ENCODE data around the gene DUOXA1. TPM values are rescaled to one million over a fixed set of nuclear protein-coding genes. Genes with fewer than 3 reads are reported as not detected.

Gene DUOXA1
- total and polyA plus RNA-seq, 2 of the 4 experiments (the other 2 are of a cell fraction), result 0.02 TPM; not detected in 1

DNA sequence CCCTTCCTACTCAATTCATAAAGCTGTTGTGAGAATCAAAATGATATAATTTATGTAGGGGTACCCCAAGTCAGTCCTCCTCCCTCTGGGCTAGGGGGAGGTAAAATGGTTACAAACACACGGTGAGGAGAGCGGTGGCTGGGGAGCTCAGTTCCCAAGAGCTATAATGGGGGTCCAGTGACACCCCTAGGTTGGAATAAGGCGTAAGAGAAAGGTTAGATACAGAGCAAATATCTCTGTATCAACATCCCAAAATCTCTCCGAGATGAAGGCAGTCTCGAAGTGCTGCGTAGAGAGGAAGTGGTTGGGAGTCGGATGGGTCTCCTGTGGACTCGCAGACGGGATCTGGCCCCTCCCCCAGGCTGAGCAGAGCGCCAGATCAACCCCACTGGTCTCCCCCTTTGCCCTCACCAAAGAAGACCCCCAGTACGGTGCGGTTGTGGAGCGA, 17.5 kb downstream of the DUOXA1 start (continued):
- TF ChIP-seq, protein P1, sequence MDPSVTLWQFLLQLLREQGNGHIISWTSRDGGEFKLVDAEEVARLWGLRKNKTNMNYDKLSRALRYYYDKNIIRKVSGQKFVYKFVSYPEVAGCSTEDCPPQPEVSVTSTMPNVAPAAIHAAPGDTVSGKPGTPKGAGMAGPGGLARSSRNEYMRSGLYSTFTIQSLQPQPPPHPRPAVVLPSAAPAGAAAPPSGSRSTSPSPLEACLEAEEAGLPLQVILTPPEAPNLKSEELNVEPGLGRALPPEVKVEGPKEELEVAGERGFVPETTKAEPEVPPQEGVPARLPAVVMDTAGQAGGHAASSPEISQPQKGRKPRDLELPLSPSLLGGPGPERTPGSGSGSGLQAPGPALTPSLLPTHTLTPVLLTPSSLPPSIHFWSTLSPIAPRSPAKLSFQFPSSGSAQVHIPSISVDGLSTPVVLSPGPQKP (IDR thresholded peaks at IDR 0.05; ENCODE audit: borderline replicate concordance, low read depth, low read length), result no peak

DNA sequence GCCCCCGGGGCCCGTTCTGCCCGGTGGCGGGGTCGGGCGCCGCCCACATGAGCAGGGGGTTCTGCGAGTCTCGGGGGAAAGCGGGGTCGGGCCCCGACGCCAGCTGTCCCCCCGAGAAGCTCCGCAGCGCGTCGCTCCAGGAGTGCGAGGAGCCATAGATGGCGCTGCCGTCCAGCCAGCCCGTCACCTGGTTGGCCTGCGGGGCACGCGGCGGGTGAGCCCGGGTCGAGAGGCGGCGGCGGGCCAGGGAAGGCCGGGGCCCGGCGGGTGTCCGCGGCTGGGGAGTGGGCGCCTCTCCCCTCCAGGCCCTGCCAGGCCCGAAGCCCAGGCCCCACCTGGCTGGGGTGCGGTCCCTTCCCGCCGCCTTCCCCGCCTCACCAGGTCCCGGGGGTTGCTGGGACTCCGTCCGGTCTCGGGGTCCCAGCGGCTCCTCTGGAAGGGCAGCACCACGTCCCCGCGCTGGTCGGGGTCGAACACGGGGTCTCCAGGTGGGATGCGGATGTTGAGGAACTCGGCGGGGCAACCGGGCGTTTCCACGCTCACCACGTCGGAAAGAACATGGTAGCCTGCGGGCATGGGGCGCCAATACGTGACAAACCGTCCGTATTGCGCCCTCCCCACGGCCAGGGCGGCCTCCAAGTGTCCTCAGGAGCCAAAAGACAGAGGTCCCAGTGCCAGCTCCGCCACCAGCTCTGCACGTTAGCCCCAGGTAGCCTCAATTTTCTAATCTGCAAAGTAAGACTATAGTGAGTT, 18.1 kb downstream of the DUOXA1 start:
- CTCF ChIA-PET, result no interaction called here
- DNase-seq (no peak), ATAC-seq (ENCODE audit: low read depth) (no peak)
- Histone ChIP-seq H3K79me1 (ENCODE audit: low read depth in 1 of 2, low read length in 2 of 2) (no peaks in the 10 kb centered on the region), H2AK9ac (replicated peaks; ENCODE audit: low read depth, low read length, poor library complexity) (no peak overlapping the region), H2BK20ac (ENCODE audit: low read depth, low read length) (no peak overlapping the region), H3K4me1 (ENCODE audit: control insufficient read depth, insufficient read depth, low read length) (no peaks in the 10 kb centered on the region; the same call in 1 of the 2 replicates), H3K4me3 (ENCODE audit: insufficient read depth, low read depth, low read length) (no peak overlapping the region), H3K4ac (ENCODE audit: low read depth, low read length) (no peak overlapping the region), H3K36me3 (ENCODE audit: control insufficient read depth, insufficient read depth, low read length) (no peaks in the 10 kb centered on the region), H4K91ac (ENCODE audit: insufficient read depth, low read depth, low read length) (no peak overlapping the region), H4K8ac (ENCODE audit: low read depth in 2 of 2, low read length in 2 of 2) (no peak overlapping the region), H3K9me1 (ENCODE audit: insufficient read depth, low read length) (no peaks in the 10 kb centered on the region), H3K9me3 (ENCODE audit: control insufficient read depth, insufficient read depth, low read length) (no peaks in the 10 kb centered on the region), H2BK120ac (ENCODE audit: low read depth, low read length) (no peak overlapping the region), H3K4me2 (ENCODE audit: low read depth, low read length) (no peak overlapping the region), H2BK5ac (ENCODE audit: low read depth, low read length, poor library complexity, severe bottlenecking) (no peak overlapping the region), H3K18ac (ENCODE audit: low read depth, low read length) (no peak overlapping the region), H3K27ac (ENCODE audit: insufficient read depth, low read length) (no peak overlapping the region), H2BK15ac (ENCODE audit: low read depth, low read length) (no peak overlapping the region), H3K56ac (ENCODE audit: extremely low read depth, insufficient read depth, low read length) (no peak overlapping the region), H2AK5ac (ENCODE audit: low read depth, low read length) (no peak overlapping the region), H3K9ac (ENCODE audit: low read depth, low read length) (no peak overlapping the region), H2AFZ (replicated peaks; ENCODE audit: low read length, poor library complexity) (no peak overlapping the region), H4K5ac (ENCODE audit: low read depth, low read length) (no peak overlapping the region), H4K20me1 (ENCODE audit: insufficient read depth, low read length) (no peaks in the 10 kb centered on the region), H3K14ac (replicated peaks; ENCODE audit: low read depth, low read length) (no peak overlapping the region), H3K23ac (ENCODE audit: low read depth, low read length) (no peak overlapping the region), H3K27me3 (ENCODE audit: control insufficient read depth, insufficient read depth, low read length) (peaks cover 83% of the 10 kb centered on the region)
- intact Hi-C loops (cut with micrococcal nuclease), result no loop called here
- POLR2A ChIA-PET (ENCODE audit: unreplicated experiment), result no interaction called here
- in situ Hi-C loops (cut with MboI; ENCODE audit: low sequenced_read_pairs), result no loop called here
- no TSS peak for BruUV-seq (replicated peaks)
- TF ChIP-seq, protein P1 (IDR thresholded peaks at IDR 0.05; ENCODE audit: borderline replicate concordance, low read depth, low read length), result no peak
- TF ChIP-seq MAFK (IDR thresholded peaks at IDR 0.05; ENCODE audit: low read depth, low read length), result no peak
- TF ChIP-seq FOS (IDR thresholded peaks at IDR 0.05; ENCODE audit: low read depth, low read length), result no peak
- TF ChIP-seq POLR2A (IDR thresholded peaks at IDR 0.05; ENCODE audit: low read depth, low read length), result no peak
- TF ChIP-seq USF2 (IDR thresholded peaks at IDR 0.05; ENCODE audit: low read depth, low read length), result no peak
- no peak for TF ChIP-seq RAD21 (IDR thresholded peaks at IDR 0.05; ENCODE audit: low read length)
- no peak for TF ChIP-seq BHLHE40 (IDR thresholded peaks at IDR 0.05; ENCODE audit: low read depth, low read length)
- TF ChIP-seq SMC3 (IDR thresholded peaks at IDR 0.05; ENCODE audit: low read depth, low read length), result no peak
- dilution Hi-C loops (cut with HindIII; ENCODE audit: low sequenced_read_pairs, unreplicated experiment), result no loop called here
- WGBS, 2 experiments (ENCODE audit: extremely low coverage in 2 of 2, insufficient read length in 1 of 2), result 5% methylated on average over 14 of the region's 71 CpGs; no CpG with 5 or more reads in 1 of the 2 experiments

Measured in IMR-90 (cell line).